GM13977 (cell line): Measurements from ENCODE around the gene EFR3B.

Source experiments
- DNase-seq: peaks from one replicate; pipeline ENCODE4 v3.0.0; 2012; ENCODE audit warnings: low spot score
- in situ Hi-C: fragments of 300-500 bp; cut with MboI; formaldehyde crosslinking; loops from one replicate; pipeline ENCODE4 v1.12.0; 2022; ENCODE audit warnings: low sequenced_read_pairs, low pct_unique_long_range_greater_than_20kb, mixed read lengths, inconsistent platforms; ENCODE audit not compliant: unreplicated experiment
- TF ChIP-seq, protein P1 (sequence below): IDR thresholded peaks from 2 replicates; pipeline ENCODE4 v1.5.1; 2012; ENCODE audit warnings: mild to moderate bottlenecking, control low read depth; ENCODE audit not compliant: insufficient read depth; ENCODE audit errors: extremely low read depth, missing control alignments

EFR3B gene

DNA sequence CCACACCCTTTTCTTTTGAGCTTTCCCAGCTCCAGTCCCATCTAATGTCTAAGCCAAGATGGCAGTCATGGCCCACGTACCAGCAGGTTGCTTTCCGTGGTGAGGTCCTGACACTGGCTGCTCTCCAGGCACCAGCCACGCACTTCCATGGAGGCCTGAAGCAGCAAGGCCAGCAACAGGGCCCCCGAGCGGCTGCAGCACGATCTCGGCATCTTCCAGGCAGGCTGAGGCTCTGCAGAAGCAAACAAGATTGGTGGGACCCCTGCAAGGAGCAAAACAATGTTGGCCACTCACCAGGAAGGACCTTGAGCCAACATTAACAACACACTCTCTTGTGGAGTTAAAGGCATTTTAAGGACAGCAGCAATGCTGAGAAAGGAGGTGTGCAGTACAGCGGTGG is 122.7 kb downstream of the EFR3B start:
- TF ChIP-seq, protein P1, sequence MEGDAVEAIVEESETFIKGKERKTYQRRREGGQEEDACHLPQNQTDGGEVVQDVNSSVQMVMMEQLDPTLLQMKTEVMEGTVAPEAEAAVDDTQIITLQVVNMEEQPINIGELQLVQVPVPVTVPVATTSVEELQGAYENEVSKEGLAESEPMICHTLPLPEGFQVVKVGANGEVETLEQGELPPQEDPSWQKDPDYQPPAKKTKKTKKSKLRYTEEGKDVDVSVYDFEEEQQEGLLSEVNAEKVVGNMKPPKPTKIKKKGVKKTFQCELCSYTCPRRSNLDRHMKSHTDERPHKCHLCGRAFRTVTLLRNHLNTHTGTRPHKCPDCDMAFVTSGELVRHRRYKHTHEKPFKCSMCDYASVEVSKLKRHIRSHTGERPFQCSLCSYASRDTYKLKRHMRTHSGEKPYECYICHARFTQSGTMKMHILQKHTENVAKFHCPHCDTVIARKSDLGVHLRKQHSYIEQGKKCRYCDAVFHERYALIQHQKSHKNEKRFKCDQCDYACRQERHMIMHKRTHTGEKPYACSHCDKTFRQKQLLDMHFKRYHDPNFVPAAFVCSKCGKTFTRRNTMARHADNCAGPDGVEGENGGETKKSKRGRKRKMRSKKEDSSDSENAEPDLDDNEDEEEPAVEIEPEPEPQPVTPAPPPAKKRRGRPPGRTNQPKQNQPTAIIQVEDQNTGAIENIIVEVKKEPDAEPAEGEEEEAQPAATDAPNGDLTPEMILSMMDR, result no peak
- no peak for DNase-seq
- in situ Hi-C loops, result no loop called here

DNA sequence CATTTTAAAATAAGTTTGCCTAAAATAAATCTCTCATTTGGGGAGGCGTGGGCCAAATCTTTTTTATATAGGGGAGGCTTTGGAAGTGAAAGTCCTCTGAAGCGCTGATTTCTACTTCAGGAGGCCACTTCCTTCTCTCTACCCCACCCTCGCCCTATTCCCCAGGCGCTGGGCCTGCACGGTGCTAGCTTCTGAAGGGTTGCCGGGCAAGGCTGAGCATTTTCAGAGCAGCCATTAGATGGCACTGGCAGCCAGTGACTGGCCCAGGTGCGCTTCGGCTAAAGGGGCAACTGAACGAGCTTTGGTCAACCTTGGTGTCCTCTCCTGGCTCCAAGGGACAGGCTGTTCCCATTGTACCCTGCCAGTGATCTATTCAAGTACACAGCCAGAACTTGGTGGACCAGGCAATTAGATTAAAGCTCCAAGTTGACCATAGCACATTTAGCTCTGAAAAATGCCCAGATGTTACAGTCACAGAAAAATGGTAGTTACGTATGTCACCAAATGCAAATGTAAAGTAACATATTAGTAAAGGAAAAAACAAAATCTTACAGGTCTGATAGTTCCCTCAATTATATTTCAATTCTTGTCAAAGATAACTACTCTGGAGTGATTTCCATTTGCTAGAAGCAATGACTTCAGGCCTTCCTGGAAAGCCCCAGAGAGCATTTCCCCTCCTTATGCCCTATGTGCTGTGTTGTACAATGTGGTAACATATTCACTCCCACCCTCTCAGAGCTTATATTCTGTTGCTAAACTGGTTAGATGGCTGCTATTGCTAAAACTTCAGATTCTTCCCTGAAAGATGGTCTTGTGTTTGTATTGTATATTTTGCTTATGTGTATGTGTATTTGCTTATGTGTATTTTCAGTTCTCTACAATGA is 124.4 kb downstream of the EFR3B start:
- peak; percentile 78 for DNase-seq
- TF ChIP-seq, protein P1, result peak; percentile 82
- in situ Hi-C loops, result no loop called here

DNA sequence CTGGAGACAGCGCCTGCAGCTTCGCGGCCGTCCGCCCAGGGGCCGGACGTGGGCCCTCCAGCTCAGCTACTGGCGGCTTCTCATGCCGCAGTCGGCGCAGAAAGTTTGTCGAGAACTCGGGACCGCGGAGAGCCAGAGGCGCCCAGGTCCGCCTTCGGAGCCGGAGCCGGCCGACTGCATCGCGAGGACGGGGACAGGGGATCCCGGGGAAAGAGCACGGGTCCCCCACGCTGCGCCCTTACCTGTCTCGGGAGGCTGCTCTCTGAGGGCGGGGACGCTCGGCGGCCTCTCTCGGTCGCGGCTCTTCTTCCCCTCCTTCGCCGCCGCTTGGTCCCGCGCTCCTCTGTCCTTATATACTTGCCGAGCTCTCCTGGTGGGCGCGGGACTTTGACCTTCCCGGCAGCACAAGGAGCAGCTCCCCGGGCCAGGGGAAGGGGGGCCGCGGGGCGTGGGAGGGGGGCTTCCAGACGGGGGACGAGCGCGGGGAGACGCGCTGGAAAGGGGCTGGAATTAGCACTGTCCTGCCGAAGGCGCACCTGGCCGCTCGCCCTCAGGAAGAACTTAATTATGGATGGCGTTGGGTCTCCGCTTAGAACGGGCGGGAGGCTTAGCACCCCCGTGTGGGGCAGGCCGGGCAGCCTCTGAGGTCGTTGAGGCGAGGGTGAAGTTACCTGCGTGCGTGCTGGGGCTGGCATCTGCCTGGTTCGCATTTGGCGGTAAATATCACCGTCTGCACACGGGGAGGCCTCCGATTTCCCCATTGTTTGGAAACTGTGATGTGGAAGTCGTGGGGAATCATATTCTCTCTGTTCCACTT is 126.6 kb downstream of the EFR3B start, which contains the start of gene POMC:
TSS of gene POMC (minus strand) at position 325 of the 817 bp plus-strand sequence. CDS start 3,808 bp downstream, outside the sequence.
- TF ChIP-seq, protein P1, result no peak
- in situ Hi-C loops, result no loop called here

DNA sequence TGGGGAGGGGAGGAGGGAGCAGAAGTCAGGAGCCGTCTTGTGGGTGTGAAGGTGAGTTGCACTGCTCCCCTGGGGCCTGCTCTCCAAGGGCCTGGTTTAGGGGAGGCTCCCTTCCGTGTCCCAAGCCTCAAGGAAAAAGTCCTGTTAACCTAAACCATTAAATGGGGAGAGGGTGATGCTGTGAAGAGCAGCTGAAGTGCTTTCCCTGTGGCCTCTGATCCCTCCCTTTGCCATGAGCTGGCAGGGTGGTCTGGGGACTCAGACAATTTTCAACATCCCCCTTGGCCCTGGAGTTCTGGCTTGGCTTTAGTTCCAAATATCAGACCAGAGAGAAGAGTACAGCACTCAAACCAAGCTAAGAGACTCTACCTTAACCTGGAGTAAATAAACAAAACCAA is 127.2 kb downstream of the EFR3B start:
- no peak for DNase-seq
- TF ChIP-seq, protein P1, result no peak
- in situ Hi-C loops, result no loop called here

More for the DNA sequence above, 126.6 kb downstream of the EFR3B start, which contains the start of gene POMC:
- peak; percentile 64 for DNase-seq

DNA sequence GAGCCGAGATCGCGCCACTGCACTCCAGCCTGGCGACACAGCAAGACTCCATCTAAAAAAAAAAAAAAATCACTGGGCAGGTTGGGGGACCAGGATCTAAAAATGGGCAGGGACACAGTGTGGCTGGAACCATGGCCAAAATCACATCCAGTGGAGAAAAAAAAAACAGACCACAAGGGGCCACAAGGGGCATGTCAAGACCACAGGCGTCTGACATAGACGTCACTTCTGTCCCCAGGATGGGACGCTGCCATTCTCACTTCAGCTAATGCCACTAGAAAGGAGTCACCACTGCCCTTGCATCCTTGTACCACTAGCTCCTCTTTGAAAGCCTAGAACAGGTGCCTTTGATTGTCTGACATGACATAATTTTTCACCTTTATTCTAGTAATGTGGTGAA is 129.0 kb downstream of the EFR3B start:
- in situ Hi-C loops, result no loop called here
- TF ChIP-seq, protein P1, result no peak
- no peak for DNase-seq

DNA sequence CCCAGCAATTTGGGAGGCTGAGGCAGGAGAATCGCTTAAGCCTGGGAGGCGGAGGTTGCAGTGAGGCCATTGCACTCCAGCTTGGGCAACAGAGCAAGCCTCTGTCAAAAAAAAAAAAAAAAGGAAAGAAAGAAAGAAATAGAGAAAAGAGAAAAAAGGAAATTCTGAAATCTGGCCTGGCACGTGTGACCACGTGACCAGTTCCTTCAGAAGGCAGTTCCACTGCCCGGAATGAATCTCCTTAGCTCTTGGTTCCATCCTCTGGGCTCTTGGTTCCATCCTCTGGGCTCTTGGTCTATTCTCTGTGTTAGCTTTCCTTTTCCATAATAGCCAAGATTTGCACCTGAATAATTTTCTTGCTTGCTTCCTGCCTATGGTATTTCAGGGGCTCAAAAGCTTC is 131.8 kb downstream of the EFR3B start:
- TF ChIP-seq, protein P1, result no peak
- DNase-seq, result no peak
- in situ Hi-C loops, result no loop called here
